NCI-H1436 treated with DMSO at 0.1 percent for 48 hours (cell line): Measurements from ENCODE around the gene MYH9.
"Not testable (repeated sequence)": the region's sequence is repeated elsewhere in the genome, so short reads cannot be mapped to it uniquely, and the experiment has no call there.

Experiments
- DNase-seq: peaks from one replicate; lab custom pipeline; 2025; lab: John Stamatoyannopoulos, UW

The MYH9 gene

GRCh38 chr22:36413022-36413775 is 25.4 kb upstream of the MYH9 start:
- DNase-seq = no peak

GRCh38 chr22:36411589-36412258 is 24.0 kb upstream of the MYH9 start:
- DNase-seq = no peak

DNA sequence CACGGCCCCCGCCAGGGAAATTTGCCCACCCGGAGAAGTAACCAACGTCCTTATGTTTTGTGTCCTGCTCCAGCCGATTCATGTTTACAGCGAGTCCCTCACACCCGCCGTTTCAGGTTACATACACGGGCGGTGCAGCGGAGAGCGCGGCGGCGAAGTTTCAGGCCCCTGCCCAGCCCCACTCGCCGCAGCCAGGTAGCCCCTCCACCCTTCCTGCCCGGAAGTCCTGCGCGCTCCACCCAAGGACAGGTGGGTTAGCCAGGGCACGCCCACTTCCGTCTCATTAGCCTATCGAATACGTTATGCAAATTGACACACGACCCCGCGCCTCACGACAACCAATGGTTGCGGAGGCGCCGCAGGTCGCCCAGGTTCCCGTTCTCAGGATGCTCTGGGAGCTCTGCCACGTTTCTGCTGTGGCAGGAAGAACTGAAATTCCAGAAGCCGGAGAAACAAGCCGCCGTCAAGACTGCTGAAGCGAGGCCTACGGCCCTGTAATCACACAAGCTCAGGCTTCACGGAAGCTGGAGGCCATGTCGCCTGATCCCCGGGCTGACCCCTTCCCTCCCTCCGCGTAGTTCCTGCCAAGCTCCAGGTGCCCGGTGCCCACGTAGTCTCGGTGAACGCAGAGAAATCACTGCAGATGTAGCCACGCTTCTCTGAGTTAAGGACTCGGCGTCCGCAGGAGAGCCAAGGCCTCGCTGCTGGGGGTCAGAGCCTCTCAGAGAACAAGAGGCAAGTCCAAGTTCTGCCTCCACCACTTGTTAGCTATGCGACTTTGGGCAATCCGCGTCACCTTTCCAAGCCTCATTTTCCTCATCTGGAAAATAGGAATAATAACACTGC is 22.4 kb upstream of the MYH9 start:
- peak; percentile 87 for DNase-seq

GRCh38 chr22:36409554-36409910 is 21.8 kb upstream of the MYH9 start:
- not testable (repeated sequence) for DNase-seq

- no peak for DNase-seq
Measured at GRCh38 chr22:36409056-36409455, 21.3 kb upstream of the MYH9 start.

GRCh38 chr22:36406721-36407120 is 19.0 kb upstream of the MYH9 start:
- no peak for DNase-seq

- no peak for DNase-seq
Measured at GRCh38 chr22:36405671-36406538, 18.1 kb upstream of the MYH9 start.

DNA sequence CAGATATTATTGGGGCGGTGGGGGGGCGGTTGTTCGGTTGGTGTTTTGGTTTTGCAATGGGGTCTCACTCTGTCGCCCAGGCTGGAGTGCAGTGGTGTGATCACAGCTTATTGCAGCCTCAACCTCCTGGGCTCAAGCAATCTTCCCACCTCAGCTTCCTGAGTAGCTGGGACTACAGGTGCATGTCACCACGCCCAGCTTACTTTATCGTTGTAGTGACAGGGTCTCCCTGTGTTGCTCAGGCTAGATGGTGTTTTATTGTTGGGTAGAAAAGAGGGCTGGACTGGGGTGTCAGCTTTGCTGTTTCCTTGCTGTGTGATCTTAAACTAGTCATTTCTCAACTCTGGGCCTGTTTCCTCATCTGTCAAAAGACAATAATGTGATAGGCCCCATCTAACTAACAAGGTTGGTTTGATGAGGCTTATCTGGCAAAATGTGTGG is 17.5 kb upstream of the MYH9 start:
- no peak for DNase-seq

DNA sequence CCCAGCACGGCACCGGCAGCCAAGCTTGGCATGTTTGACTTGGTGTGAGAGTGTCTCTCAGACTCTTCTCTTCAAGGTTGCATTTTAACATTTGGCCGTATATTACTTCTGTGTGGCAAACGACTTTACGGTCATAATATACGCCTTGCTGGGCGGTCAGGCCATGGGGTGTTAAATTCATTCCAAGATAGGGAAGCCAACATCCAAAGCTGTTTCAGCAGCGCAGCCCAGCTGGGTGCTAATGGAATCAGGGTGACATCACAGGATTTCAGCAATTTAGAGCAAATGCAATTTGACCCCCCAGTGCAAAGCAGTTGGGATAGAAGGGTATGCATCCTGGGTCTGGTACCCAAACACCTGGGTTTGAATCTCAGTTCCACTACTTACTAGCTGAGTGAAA is 16.7 kb upstream of the MYH9 start:
- DNase-seq = no peak

DNA sequence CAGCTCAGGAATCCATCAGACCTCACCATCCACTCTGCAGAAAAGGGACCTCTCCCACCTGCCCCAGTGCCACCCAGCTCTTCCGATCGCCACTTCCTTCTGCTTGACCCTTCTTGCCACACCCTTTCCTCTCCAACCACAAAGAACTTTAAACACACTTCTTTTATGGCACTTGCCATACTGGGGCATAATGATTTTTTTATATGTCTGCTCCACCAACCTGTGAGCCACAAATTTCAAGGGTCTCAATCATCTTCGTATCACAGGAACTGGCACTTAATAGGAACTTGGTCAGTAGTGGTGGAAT is 11.7 kb upstream of the MYH9 start:
- DNase-seq = no peak

GRCh38 chr22:36398601-36399471 is 11.1 kb upstream of the MYH9 start:
- DNase-seq = no peak

DNA sequence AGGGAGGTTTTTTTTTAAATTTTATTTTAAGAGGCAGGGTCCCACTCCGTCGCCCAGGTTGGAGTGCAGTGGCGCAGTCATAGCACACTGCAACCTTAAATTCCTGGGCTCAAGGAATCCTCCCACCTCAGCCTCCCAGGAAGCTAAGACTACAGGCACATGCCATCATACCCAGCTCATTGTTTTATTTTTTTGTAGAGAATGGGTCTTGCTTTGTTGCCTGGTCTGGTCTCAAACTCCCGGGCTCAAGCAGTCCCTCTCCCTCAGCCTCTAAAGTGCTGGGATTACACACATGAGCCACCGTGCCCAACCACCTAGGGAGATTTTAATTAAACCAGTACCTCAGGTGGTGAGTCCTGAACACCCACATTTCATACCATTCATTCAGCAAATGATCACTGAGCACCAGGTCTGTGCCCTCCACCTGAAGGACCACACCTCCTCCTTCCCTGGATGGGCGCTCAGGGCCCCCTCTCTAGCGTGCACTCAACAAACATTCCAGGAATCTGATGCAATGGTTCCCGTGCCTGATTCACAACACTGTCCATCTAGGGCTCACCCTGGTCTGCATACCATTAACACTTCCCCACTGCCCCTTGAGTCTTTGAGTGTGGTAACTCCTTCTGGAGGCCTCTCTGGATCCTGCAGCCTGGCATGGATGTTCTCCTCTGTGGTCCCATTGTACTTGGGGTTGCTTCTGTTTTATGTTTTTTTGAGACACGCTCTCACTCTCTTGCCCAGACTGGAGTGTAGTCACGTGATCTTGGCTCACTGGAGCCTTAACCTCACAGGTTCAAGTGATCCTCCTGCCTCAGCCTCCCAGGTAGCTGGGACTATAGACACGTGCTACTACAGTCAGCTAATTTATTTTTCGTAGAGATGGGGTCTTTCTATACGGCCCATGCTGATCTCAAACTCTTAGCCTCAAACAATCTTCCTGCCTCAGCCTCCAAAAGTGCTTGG is 9.6 kb upstream of the MYH9 start:
- no peak for DNase-seq

DNA sequence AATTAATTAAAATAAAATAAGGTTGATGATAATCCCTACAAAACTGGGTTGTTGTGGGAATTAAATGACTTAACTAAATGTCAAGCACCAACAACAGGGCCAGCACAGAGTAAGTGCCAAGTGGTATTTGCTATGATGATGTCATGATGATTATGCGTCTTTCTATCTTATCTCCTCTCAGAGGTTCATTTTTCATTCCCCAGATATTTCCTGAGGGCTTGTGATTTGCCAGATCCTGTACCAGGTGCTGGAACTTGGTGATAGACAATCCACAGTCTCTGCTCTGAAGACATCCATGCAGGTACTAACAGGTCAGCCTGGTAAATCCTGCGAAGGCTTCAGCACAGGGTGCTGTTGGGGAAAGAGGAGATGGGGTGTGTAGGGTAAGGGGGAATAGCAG is 8.1 kb upstream of the MYH9 start:
- no peak for DNase-seq

- DNase-seq = no peak
Measured at GRCh38 chr22:36395055-36395849, 7.5 kb upstream of the MYH9 start.

DNA sequence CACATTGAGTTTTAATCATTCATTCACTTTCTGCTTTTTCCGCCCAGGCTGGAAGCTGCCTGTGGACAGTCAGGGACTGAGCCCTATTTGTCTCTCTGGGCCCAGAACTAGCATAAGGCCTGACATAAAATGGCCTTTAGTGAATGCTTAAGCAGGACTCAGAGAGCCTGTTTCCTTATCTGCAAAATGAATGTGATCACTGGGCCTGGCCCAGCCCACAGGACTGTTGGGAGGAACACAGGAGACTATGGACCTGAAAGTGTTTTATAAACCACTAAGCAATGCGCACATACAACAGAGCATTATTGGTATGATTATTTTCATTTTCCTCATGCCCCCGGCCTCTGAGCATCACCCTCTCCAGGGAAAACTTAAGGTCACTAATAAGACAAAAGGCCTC is 3.9 kb upstream of the MYH9 start:
- no peak for DNase-seq

GRCh38 chr22:36389122-36389521 is 1.4 kb upstream of the MYH9 start:
- not testable (repeated sequence) for DNase-seq

DNA sequence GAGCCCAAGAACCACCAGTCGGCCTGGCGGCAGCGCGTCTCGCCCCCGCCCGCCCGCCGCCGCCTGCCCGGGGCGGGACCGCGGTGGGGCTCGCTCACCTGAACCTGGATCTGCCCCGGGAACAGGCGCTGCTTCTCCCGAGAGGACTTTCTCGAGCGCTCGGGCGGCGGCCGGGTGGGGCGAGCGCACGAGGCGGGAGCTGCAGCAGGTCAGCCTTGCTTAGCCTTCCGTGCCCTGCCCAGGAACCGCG is 133 bp downstream of the MYH9 start:
- no peak for DNase-seq

DNA sequence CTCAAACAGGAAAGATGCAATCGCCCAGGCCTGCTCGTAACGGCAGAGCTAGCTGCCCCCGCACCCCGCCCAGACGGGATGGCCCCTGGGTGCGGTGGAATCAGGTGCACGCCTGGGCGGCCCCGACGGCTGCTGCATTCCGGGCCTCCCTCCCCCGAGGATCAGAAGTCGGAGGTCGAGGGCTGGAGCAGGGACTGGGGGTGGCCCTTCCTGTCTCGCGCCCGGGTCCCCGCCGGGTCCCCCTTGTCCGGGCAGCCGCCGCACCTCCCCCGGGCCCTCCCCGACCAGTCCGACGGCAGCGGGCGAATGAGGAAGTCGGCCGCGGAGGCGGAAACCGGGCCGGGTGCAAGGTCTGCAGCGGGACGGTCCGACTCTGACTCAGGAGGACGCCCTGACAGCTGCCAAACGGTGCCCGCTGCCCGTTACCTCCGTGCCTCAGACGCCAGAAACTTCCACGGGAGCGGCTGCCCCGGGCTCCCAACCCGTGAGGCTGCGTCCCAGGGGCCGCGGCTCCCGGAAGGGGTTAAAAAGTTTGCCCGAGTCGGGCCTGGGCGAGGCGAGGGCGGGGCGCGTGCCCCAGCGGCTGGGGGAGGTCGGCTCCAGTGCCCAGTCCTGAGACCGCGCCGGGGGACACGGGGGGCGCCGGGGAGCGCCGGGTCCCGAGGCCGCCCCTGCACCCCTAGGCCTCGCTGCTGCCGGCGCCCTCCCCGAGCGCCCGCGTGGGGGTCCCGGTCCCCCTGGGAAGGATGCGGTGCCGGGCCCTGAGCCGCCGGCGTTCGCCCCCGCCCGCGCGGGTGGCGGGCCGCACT is 663 bp downstream of the MYH9 start:
- no peak for DNase-seq
